ENCODE measurements around the gene PLEKHM1.

- TF ChIP-seq POLR2A (IDR thresholded peaks at IDR 0.05; ENCODE audit: insufficient read depth in 1 of 2, low read depth in 2 of 2, low read length in 2 of 2), result no peak
- TF ChIP-seq SP1 (IDR thresholded peaks at IDR 0.05), result no peak
- TF ChIP-seq SP1 (CRISPR knock-in tag; IDR thresholded peaks at IDR 0.05), result no peak
These were observed 96.4 kb downstream of the PLEKHM1 start for GRCh38 chr17:45394091-45394490.
